ENCODE data around the gene EDN1.

DNA sequence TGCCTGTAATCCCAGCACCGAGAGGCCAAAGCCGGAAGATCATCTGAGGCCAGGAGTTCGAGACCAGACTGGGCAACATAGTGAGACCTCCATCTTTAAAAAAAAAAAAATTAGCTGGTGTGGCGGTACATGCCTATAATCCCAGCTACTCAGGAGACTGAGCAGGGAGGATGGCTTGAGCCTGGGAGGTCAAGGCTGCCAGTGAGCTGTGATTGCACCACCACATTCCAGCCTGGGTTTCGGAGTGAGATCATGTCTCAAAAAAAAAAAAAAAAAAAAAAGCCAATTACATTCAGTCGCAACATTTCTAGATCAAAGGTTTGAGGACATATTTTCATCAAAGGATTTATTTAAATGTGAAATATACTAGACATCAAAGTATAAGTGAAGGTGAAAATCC lies 32.0 kb upstream of the EDN1 start:
- TF ChIP-seq, protein P1, sequence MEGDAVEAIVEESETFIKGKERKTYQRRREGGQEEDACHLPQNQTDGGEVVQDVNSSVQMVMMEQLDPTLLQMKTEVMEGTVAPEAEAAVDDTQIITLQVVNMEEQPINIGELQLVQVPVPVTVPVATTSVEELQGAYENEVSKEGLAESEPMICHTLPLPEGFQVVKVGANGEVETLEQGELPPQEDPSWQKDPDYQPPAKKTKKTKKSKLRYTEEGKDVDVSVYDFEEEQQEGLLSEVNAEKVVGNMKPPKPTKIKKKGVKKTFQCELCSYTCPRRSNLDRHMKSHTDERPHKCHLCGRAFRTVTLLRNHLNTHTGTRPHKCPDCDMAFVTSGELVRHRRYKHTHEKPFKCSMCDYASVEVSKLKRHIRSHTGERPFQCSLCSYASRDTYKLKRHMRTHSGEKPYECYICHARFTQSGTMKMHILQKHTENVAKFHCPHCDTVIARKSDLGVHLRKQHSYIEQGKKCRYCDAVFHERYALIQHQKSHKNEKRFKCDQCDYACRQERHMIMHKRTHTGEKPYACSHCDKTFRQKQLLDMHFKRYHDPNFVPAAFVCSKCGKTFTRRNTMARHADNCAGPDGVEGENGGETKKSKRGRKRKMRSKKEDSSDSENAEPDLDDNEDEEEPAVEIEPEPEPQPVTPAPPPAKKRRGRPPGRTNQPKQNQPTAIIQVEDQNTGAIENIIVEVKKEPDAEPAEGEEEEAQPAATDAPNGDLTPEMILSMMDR (IDR thresholded peaks at IDR 0.05), result no peak
- TF ChIP-seq EP300 (IDR thresholded peaks at IDR 0.05; ENCODE audit: low read depth) (no peak), POLR2A (IDR thresholded peaks at IDR 0.05) (no peak), POLR2AphosphoS5 (IDR thresholded peaks at IDR 0.05) (no peak)
